HG03064 (cell line): ENCODE measurements around the gene GATB.
A peak's percentile ranks its signal among the peaks of the same experiment; 100 is the strongest.

Source experiments
- ATAC-seq: cut with Tn5 transposase; IDR thresholded peaks from one replicate; pipeline ENCODE4 v1.9.1; 2021; ENCODE audit warnings: low read depth; ENCODE audit not compliant: unreplicated experiment

The GATB gene, protein sequence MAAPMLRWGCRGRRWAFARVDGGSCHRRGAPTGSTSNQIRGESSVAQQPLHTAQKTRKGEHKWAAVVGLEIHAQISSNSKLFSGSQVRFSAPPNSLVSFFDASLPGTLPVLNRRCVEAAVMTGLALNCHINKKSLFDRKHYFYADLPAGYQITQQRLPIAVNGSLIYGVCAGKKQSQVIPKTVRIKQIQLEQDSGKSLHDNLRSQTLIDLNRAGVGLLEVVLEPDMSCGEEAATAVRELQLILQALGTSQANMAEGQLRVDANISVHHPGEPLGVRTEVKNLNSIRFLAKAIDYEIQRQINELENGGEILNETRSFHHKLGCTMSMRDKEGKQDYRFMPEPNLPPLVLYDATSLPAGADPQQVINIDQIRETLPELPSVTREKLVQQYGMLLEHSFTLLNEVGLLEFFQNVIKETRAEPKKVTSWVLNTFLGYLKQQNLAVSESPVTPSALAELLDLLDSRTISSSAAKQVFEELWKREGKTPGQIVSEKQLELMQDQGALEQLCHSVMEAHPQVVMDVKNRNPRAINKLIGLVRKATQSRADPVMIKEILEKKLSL

DNA sequence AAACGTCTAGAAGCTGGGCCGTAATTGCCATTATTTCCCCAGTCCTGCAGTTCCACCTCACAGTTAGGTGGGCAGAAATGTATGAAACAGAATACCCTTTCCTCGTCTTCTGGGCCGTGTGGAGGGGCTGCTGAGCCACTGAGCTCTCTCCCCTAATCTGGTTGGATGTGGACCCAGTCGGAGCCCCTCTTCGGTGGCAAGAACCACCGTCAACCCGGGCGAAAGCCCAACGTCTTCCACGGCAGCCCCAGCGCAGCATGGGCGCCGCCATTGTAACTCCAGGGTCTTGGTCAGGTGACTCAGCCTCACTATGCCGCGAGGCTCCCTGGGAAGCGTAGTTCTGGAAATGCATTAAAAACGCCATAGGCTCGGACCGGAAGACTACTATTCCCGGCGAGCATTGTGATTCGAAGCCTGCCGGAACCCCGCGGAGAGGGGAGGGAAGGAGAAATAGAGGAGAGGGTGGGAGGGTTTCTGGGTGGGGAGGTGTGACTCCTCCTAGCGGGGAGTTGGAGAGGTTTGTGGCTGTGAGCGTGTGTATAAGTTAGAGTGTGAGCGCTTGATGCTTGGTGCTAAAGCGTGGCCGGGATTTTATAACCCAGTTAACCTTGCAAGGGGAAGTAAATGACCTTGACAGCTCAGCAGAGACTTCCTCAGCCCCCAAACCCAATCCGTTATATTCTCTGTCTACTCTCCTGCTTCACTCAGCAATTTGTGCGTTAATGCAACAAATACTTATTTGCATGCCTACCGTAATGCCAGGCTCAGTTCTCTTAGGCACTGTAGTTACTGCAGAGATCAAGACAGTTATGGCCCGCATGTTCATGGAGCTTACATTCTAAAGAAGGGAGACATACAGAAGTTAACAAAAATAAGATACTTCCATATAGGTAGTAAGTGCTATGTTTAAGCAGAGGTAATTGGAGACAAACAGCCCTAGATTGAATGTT lies at the start of gene GATB:
Gene GATB (minus strand): TSS at position 296 of the 950 bp plus-strand sequence. CDS start 25 bp downstream, at position 271.
- ATAC-seq, result peak; percentile 100

DNA sequence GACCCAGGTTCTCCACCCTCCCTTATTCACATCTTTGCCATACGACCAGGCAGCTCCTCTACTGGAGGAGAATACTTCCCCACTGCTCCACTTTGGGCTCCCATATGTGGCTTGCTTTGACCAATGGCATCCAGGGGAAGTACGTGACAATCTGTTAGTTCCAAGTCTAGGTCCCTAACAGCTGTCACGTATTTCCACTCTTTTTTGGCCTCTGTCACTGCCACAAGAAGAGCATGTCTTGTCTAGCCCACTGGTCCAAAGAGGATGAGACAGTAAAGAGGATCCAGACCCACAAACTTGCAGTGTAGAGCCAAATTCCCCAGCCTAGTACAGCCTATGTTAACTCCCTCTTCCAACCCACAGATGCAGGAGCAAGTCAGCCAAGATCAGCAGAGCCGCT lies 49.7 kb upstream of the GATB start:
- ATAC-seq, result no peak

DNA sequence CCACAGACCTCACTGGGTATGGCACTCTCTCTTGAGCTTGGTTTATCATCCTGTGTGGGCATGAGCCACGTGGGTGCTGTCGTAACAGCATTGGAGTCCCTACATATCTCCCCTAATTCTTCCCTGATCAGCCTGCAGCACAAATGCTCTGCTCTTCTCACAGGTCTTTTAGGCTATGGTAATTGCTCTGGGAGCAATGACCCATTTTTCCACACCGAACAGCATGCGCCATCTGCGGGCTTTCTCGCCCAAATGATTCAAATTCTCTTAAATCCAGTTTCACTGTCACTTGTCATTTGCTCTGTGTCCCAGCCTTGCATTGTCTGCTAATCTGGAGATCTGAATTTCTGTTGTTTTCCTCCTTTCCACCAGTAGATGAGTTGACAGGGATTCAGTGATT lies 48.9 kb upstream of the GATB start:
- ATAC-seq, result no peak

DNA sequence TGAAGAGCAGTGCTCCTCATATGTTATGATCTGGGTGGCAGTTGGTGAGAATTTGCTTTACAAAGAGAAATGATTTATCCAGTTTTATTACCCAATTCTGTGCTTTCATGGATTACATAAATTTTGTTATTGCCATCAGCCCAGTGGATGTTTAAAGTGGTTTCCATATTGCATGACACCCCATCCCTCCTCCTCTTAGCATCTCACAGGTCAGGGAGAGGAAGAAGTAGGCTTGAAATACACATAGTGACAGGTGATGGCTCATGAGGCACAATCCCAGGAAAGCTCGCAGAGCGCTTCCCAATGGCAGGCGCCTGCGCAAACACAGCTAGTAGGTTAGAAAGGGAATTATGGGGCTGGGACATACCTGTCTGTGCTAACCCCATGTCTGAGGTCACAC lies 47.7 kb upstream of the GATB start:
- no peak for ATAC-seq

DNA sequence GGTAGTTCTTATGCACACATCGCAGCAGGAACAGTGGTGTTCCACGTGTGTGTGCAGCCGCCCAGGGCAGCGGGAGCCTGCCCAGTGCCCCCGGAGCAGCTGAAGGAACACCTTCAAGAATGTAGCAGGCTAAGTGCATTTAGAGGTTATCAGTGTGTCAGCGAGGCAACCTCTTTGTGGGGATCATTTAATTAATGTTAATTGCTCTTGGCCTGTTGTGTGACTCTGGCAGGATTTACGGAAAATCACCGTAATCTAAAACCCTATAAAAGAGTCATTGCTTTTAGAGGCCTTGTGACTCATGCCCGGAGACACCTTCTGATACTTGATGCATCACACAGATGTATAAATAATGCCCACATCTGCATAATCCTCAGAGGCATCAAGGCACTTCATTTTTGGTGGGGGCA lies 47.3 kb upstream of the GATB start:
- no peak for ATAC-seq

DNA sequence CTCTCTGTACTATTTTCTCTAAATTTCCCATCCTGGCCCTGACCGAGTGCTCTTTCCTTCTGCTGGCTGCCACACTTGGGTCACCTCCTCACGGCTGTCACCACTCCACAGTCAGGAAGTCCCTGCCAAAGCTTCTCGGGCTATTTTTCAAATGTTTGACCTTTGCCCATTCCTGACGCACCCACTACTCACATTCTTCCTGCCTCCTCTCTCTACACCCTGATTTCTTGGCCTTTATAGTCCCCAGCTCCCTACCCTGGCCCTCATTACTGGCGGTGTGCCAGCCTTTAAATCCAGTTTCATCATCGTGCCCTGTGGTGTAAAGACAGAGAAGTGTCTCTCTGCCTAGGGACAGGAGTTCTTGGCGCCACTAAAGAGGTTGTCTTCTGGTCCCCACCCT lies 46.4 kb upstream of the GATB start:
- no peak for ATAC-seq

DNA sequence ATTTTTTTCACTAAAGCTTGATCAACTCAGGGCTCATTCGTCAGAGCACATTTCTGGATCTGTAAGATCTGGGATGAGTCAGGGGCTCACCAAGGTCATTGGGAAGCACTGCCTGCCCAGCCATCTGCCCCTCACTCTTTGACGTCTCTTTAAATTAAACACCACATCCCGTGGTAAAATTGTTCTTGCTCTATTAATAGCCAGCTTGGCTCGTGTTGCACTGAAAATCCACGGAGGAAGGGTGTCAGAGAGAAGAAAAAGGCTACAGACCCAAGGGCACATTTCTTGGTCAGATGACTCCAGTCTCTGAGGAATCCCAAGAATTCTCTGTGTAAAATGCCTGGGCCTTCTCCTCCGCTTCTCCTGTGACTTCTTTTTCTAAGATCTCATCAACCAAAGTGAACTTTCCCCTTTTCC lies 45.7 kb upstream of the GATB start:
- no peak for ATAC-seq

GRCh38 chr4:151804821-151805220 lies 44.0 kb upstream of the GATB start:
- no peak for ATAC-seq

DNA sequence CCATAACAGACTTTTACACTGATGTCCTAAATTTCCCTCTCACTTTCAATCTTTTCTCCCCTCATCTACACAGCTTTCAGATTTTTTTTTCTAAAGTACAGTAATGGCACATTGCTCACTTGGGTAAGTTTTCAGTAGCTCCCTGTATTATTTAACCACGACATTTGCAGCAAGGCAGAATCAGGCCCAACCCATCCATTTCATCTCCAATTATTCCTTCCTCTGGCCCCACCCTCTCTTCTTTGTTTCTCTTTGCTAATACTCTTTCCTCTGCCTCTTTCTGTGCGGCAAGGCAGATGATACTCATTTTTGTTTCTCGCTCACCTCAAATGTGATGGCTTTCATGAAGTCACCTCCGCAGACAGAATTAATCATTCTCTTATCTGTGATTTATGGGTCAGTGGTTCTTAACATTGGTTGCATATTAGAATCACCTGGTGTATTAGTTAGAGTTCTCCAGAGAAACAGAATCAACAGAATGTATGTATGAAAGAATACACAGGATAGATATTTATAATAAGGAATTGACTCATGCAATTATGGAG lies 43.4 kb upstream of the GATB start:
- no peak for ATAC-seq

DNA sequence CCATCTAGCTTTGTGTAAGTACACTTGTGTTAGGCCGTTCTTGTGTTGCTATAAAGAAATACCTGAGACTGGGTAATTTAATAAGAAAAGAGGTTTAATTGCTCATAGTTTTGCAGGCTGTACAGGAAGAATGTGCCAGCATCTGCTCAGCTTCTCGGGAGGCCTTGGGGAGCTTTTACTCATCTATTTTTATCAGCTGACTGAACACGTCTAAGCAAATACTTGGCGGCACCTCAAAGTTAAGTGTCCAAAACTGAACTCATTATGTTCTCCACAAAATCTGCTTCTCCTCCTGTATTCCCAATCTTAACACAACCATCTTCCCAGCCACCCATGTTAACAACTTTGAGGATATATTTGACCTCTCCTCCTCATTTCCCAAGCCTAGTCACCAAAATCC lies 42.4 kb upstream of the GATB start:
- ATAC-seq, result no peak

GRCh38 chr4:151801547-151802516 lies 41.0 kb upstream of the GATB start:
- ATAC-seq, result no peak

DNA sequence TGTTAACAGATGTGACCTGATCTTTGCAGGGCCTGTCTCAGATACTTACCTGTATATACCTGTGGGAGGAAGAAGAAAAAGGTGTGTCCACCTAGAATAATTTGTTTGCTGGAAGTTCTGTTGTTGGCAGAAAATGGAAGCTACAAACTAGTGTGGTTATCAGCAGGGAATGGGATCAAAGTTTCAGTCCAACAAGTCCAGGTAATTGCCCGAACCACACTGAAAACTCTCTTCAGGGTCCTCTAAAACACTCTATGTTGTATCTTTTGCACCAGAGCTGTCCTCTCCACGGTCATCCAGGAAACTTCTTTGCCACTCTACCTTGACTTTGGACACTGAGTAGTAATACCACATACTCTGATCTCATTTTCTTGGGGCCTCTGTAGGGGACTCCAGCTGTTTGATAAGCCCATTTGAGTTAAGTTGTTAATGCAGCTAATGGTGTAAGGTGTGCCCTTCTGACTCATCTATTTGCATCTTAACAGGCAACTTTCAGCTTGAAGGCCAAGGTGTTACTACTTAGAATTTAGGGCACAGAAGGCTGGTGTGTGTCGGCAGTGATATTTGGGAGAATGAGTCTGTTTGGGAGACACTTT lies 38.7 kb upstream of the GATB start:
- ATAC-seq, result no peak

DNA sequence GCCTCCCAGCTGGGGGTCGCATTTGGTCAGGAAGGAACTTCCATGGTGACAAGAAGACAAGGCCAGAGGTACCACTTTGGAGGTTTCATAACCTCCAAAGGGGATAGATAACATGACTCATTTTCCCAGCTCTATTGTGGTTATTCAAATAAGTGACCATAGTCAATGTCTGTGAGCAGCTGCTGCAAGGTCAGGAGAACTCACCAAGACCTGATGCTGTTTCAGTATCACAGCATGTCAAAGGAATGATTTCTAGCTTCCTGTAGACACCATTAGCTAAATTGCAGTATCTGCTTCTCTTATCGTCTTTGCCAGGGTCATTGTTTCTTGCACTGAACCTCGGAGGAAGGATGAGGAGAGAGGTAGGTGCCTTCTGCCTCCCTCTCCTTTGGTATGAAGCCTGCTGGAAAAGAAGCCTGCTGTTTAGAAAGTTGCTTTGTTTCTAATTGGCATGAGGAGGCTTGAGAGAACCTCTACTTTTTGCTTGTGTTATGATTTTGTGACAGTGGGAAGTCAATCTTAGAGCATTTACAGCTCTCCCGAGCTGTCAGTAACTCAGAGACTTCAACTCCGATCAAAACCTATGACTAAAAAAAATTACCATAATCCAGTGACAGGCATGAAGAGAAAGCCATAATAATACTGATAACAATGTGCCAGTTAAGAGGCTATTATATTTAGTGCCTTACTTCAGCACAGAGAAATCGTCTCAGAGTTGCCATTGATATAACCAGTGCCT lies 38.0 kb upstream of the GATB start:
- ATAC-seq, result peak; percentile 89

DNA sequence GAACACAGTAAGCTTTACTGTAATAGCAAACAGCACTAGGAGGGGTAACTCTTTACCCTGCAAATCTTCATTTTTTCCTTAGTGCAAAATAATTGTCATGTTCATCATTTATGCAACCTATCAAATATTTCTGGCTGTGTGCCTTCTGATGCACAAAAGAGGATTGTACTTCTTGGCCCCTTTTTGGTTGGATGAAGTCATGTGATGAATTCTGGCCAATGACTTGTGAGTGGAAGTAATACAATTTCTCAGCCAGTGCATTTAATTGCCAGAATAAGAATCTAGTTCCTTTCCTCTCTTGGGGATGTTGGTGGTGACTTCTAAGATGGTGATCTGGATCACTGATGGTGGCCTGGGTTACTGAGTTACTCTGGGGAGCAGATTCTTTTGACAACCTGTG lies 37.0 kb upstream of the GATB start:
- no peak for ATAC-seq

DNA sequence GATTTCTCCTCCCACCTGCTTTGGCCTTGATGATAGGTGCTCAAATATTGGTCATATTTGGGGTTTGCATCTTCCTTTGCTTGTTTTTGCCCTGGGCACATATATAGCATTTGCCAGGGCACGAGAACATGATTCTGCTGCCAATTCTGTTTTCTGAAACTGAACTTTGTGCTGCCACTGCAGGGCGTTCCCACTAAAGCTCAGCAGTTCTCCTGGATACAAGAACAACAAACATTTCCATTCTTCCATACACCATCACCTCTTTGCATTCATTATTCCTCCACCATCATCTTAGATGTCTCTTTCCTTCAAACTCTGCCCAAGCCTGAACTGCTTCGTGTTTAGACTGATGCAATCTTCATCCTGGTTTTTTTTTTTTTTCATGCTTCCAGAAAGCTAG lies 36.3 kb upstream of the GATB start:
- ATAC-seq, result no peak

DNA sequence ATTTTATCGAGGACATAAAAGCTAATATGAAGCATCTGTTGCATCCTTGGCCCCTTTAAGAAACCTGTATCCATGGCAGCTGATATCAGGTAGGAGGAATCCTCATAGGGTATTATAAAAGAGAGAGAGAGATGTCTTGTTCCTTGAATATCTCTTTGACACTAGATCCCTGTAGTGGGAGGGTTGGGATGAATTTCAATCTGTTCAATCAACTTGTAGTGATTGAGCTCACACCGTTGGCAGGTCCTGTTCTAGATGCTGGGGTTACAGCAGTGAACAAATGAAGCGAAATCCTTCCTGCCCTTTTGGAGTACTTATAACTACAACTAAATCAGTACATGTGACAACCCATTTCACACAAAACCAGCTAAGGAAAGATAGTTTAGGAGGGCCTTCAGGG lies 35.3 kb upstream of the GATB start:
- no peak for ATAC-seq

DNA sequence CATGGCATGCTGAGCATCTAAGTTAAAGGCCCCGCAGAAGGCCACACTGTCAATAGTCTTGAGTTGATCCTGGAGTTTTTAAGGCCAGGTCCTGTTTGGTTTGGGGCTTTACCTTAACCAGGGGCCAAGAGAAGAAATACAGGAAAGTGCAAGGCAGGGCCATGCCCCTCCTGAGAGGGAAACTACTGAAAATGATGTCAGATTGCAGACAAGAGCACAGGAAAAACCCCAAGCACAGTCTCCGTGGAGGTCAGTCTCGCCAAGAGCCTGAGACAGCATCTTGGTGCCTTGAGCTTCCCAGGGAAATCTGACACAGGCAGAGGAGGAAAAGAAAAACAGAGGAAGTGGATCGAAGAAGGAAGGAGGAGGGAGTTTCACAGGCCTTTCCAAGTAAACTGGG lies 32.2 kb upstream of the GATB start:
- ATAC-seq, result no peak

DNA sequence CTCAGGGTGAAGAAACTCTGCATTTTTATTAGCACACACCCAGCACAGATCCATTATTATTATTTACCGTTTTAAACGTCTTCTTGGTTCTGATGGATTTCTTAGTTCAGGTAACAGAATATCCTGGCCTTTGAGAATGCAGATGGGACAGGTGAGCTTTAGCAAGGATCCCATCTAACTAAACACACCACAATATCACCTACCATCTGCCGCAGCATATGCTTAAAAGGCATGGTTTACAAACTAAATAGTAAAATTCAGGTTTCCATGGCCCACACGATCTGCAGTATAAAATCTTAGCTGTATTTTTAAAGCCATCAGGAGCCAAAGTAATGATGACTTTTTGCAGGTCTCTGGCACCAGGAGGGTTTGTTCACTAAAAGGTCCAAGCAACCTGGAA lies 31.7 kb upstream of the GATB start:
- ATAC-seq, result no peak

DNA sequence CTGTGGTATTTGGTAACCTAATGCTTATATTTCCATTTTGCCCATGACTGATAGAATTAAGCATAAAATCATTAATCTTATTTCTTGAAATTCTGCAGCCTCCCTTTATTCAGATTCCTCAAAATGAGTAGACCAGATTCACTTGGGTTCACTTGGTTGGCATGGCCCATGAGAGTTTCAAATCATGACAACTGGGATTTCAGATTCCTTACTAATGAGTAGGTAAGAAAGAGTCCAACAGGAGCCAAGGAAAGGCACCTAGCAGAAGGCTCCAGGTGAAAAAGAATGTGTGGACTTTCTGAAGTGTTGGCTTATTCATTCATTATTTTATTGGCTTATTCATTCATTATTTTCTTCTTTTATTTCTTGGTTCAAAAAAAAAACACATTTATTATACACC lies 27.2 kb upstream of the GATB start:
- ATAC-seq, result no peak
